Erythroblast (primary cell): ENCODE results near the gene KCND3.

Experiments used
- GATA1 ChIP-seq: IDR thresholded peaks from 2 replicates; pipeline ENCODE4 v1.6.1; 2011; ENCODE audit warnings: low read depth, mild to moderate bottlenecking, control low read depth, low read length, moderate library complexity
- POLR2A ChIP-seq: IDR thresholded peaks from 2 replicates; pipeline ENCODE4 v1.6.1; 2011; ENCODE audit warnings: mild to moderate bottlenecking, low read length

DNA sequence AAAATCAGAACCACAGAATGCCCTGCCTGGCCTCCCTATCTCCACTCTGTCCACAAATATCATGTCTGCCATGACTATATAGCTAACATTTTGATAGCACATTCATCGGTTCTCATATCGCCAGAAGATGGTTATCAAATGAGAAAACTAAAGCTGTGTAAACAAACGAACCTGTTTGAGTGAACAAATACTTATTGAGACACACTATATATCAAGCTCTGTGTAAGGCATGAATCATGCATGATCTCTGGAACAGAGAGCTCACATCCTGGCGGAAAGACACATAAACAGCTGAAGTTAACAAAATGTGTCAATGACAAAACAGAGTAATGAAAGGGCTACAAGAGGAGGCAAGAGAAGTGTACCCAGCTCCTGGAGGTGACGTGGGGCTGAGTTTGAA lies 13.1 kb downstream of the KCND3 start:
- TF ChIP-seq POLR2A (no peak), GATA1 (no peak)
